H1 (cell line): ENCODE measurements around the gene BTNL2. TPM values are rescaled to one million over a fixed set of nuclear protein-coding genes. Genes with fewer than 3 reads are reported as not detected.
A peak's percentile ranks its signal among the peaks of the same experiment; 100 is the strongest.

Experiments used
- CTCF ChIA-PET: fragments of 300-600 bp; sonication (Branson Sonifier 250); formaldehyde crosslinking; loops from one replicate; lab custom pipeline; 2021; ENCODE audit not compliant: partially characterized antibody; lab: Charles Lee
- POLR2A ChIA-PET: fragments of 300-600 bp; sonication (Branson Sonifier 250); formaldehyde crosslinking; loops from one replicate; lab custom pipeline; 2021; ENCODE audit warnings: inconsistent platforms; ENCODE audit not compliant: partially characterized antibody; lab: Charles Lee
- DNase-seq, 2 experiments: peaks; one replicate each; pipeline versions ENCODE4 v3.0.0 to v3.0.0-alpha.2; 2010 to 2022; ENCODE audit warnings: low spot score in 2 of 2, low read depth in 1 of 2, mixed read lengths in 1 of 2
- FAIRE-seq: peaks from 2 replicates; lab custom pipeline; 2011; peaks lifted over from hg19 to GRCh38; lab: Jason Lieb, UNC
- H2AFZ ChIP-seq: 2 replicates; pipeline ENCODE4 v1.8.1; 2012; ENCODE audit warnings: low read length, inconsistent platforms
- H2AK5ac ChIP-seq: 2 replicates; pipeline ENCODE4 v1.6.1; 2013; ENCODE audit warnings: low read depth, low read length
- H2BK120ac ChIP-seq: replicated peaks from 2 replicates; pipeline ENCODE3; 2013; ENCODE audit warnings: low read depth, low read length, inconsistent platforms
- H2BK12ac ChIP-seq: 2 replicates; pipeline ENCODE4 v1.6.1; 2013; ENCODE audit warnings: low read depth, low read length
- H2BK15ac ChIP-seq: 2 replicates; pipeline ENCODE4 v1.6.1; 2013; ENCODE audit warnings: low read length
- H2BK20ac ChIP-seq: 2 replicates; pipeline ENCODE4 v1.6.1; 2013; ENCODE audit warnings: low read length
- H2BK5ac ChIP-seq: 2 replicates; pipeline ENCODE4 v1.6.1; 2013; ENCODE audit warnings: low read depth, low read length
- H3K14ac ChIP-seq: 2 replicates; pipeline ENCODE4 v1.6.1; 2013; ENCODE audit warnings: inconsistent platforms; ENCODE audit not compliant: insufficient read length
- H3K18ac ChIP-seq: 2 replicates; pipeline ENCODE4 v1.6.1; 2013; ENCODE audit warnings: low read length; ENCODE audit errors: extremely low read depth
- H3K23ac ChIP-seq: 2 replicates; pipeline ENCODE4 v1.6.1; 2013; ENCODE audit warnings: inconsistent platforms; ENCODE audit not compliant: insufficient read length
- H3K23me2 ChIP-seq: 2 replicates; pipeline ENCODE4 v1.6.1; 2013; ENCODE audit warnings: low read depth, low read length
- H3K27ac ChIP-seq: 2 replicates; pipeline ENCODE4 v1.6.1; 2011; ENCODE audit warnings: low read depth, low read length, inconsistent platforms
- H3K27me3 ChIP-seq, 4 experiments: replicated peaks in 1 of 4; 1 replicate in 1 of 4; 2 replicates in 3 of 4; pipeline versions ENCODE4 v1.6.1 to v1.8.1; 2011 to 2013; ENCODE audit warnings: low read length in 3 of 4, mild to moderate bottlenecking in 3 of 4, inconsistent platforms in 2 of 4, mixed read lengths in 2 of 4, moderate library complexity in 1 of 4; ENCODE audit not compliant: control insufficient read depth in 3 of 4, insufficient read depth in 3 of 4; ENCODE audit errors: extremely low read depth in 1 of 4
- H3K36me3 ChIP-seq, 4 experiments: 2 replicates each; pipeline versions ENCODE4 v1.6.1 to v1.8.1; 2011 to 2013; ENCODE audit warnings: mild to moderate bottlenecking in 4 of 4, low read length in 3 of 4, moderate library complexity in 2 of 4, control low read depth in 1 of 4, inconsistent platforms in 1 of 4; ENCODE audit not compliant: insufficient read depth in 4 of 4, control insufficient read depth in 2 of 4
- H3K4ac ChIP-seq: replicated peaks from 2 replicates; pipeline ENCODE3; 2013; ENCODE audit warnings: low read length, low read depth, mixed read lengths, inconsistent platforms; ENCODE audit not compliant: insufficient read length
- H3K4me1 ChIP-seq, 4 experiments: replicated peaks in 1 of 4; 1 replicate in 1 of 4; 2 replicates in 3 of 4; pipeline versions ENCODE4 v1.6.1 to v1.8.1; 2011 to 2013; ENCODE audit warnings: low read length in 3 of 4, inconsistent platforms in 2 of 4, mixed read lengths in 1 of 4; ENCODE audit not compliant: insufficient read depth in 4 of 4, control insufficient read depth in 3 of 4
- H3K4me2 ChIP-seq, 2 experiments: 2 replicates each; pipeline versions ENCODE4 v1.6.1 to v1.8.1; 2011 to 2013; ENCODE audit warnings: low read depth in 2 of 2, low read length in 2 of 2, control low read depth in 1 of 2, inconsistent platforms in 1 of 2, mild to moderate bottlenecking in 1 of 2; ENCODE audit not compliant: insufficient read depth in 1 of 2
- H3K4me3 ChIP-seq, 4 experiments: fragments of 200-600, 300-600 bp in 1 of 4; sonication (generic), shearing (Covaris generic), sonication (Bioruptor Twin) in 1 of 4; 2 replicates each; pipeline versions ENCODE4 v1.5.1 to v1.8.1; 2011 to 2016; ENCODE audit warnings: low read length in 4 of 4, low read depth in 3 of 4, control low read depth in 2 of 4, inconsistent platforms in 2 of 4, mild to moderate bottlenecking in 2 of 4, mixed read lengths in 1 of 4, moderate library complexity in 1 of 4; ENCODE audit not compliant: insufficient read depth in 2 of 4; ENCODE audit errors: extremely low read depth in 1 of 4
- H3K56ac ChIP-seq: replicated peaks from 2 replicates; pipeline ENCODE3; 2013; ENCODE audit warnings: low read depth, mild to moderate bottlenecking, mixed read lengths, low read length, inconsistent platforms; ENCODE audit not compliant: insufficient read length
- H3K79me1 ChIP-seq: 2 replicates; pipeline ENCODE4 v1.6.1; 2013; ENCODE audit warnings: low read depth, low read length, control low read depth
- H3K79me2 ChIP-seq, 2 experiments: 2 replicates each; pipeline versions ENCODE4 v1.6.1 to v1.8.1; 2012 to 2013; ENCODE audit warnings: low read length in 2 of 2, mild to moderate bottlenecking in 2 of 2, inconsistent platforms in 1 of 2; ENCODE audit not compliant: insufficient read depth in 2 of 2, control insufficient read depth in 1 of 2
- H3K9ac ChIP-seq, 4 experiments: replicated peaks in 1 of 4; 1 replicate in 1 of 4; 2 replicates in 3 of 4; pipeline versions ENCODE4 v1.6.1 to v1.8.1; 2011 to 2013; ENCODE audit warnings: low read depth in 3 of 4, low read length in 3 of 4, control low read depth in 2 of 4, mild to moderate bottlenecking in 2 of 4, moderate library complexity in 2 of 4, inconsistent platforms in 1 of 4; ENCODE audit errors: extremely low read depth in 1 of 4
- H3K9me3 ChIP-seq, 2 experiments: 2 replicates each; pipeline versions ENCODE4 v1.6.1 to v1.8.1; 2012 to 2013; ENCODE audit warnings: mild to moderate bottlenecking in 2 of 2, moderate library complexity in 2 of 2, control low read depth in 1 of 2, inconsistent platforms in 1 of 2, low read depth in 1 of 2, low read length in 1 of 2, mixed read lengths in 1 of 2; ENCODE audit not compliant: insufficient read depth in 2 of 2
- H4K20me1 ChIP-seq, 2 experiments: replicated peaks in 1 of 2; 2 replicates each; pipeline versions ENCODE3 to v1.8.1; 2011 to 2013; ENCODE audit warnings: inconsistent platforms in 2 of 2, low read length in 2 of 2, mild to moderate bottlenecking in 1 of 2; ENCODE audit not compliant: insufficient read depth in 2 of 2, control insufficient read depth in 1 of 2
- H4K5ac ChIP-seq: 2 replicates; pipeline ENCODE4 v1.6.1; 2013; ENCODE audit warnings: low read length, low read depth, mixed read lengths, inconsistent platforms; ENCODE audit not compliant: insufficient read length
- H4K8ac ChIP-seq: 2 replicates; pipeline ENCODE4 v1.8.0; 2013; ENCODE audit warnings: mild to moderate bottlenecking, moderate library complexity, low read length, inconsistent platforms; ENCODE audit not compliant: insufficient read depth; ENCODE audit errors: extremely low read depth
- H4K91ac ChIP-seq: replicated peaks from 2 replicates; pipeline ENCODE3; 2013; ENCODE audit warnings: low read length, mixed read lengths, inconsistent platforms; ENCODE audit not compliant: insufficient read length
- CBX5 ChIP-seq: fragments of 300-800, 300-1000 bp; sonication (generic); IDR thresholded peaks from 2 replicates; pipeline ENCODE4 v1.7.1; 2016; ENCODE audit warnings: antibody characterized with exemption, low read length, low read depth
- CREB1 ChIP-seq: IDR thresholded peaks from 2 replicates; pipeline ENCODE4 v1.6.1; 2012; ENCODE audit warnings: inconsistent platforms
- HDAC6 ChIP-seq: IDR thresholded peaks from one replicate; pipeline ENCODE4 v1.7.1; 2012; ENCODE audit warnings: low read depth, mild to moderate bottlenecking, inconsistent platforms, low read length, moderate library complexity
- NANOG ChIP-seq: IDR thresholded peaks from 2 replicates; pipeline ENCODE4 v1.6.1; 2011; ENCODE audit warnings: low read length, low read depth, mild to moderate bottlenecking, inconsistent platforms; ENCODE audit not compliant: insufficient read depth, poor library complexity, severe bottlenecking
- POU5F1 ChIP-seq: IDR thresholded peaks from 2 replicates; pipeline ENCODE4 v1.6.1; 2011; ENCODE audit warnings: low read depth, mild to moderate bottlenecking, low read length, moderate library complexity
- RAD21 ChIP-seq, 2 experiments: IDR thresholded peaks in 1 of 2; conservative IDR thresholded peaks in 1 of 2; 2 replicates each; pipeline ENCODE4 v1.6.1; 2011; ENCODE audit warnings: low read depth in 2 of 2, low read length in 2 of 2, improper control_type of control experiment in 1 of 2, inconsistent platforms in 1 of 2, mild to moderate bottlenecking in 1 of 2, moderate library complexity in 1 of 2
- TAF7 ChIP-seq: optimal IDR thresholded peaks from 2 replicates; pipeline ENCODE3; 2011; ENCODE audit warnings: low read depth, mild to moderate bottlenecking, inconsistent platforms, low read length, moderate library complexity, borderline replicate concordance
- WGBS, 2 experiments: shearing (Covaris generic) in 1 of 2; methylation state at CpG; one replicate each; pipeline versions ENCODE4 v1.1.6 to v1.1.7; 2013 to 2015; ENCODE audit warnings: low lambda C conversion rate in 2 of 2, mixed read lengths in 2 of 2, inconsistent platforms in 1 of 2, low coverage in 1 of 2, missing lambda C conversion rate in 1 of 2; ENCODE audit not compliant: insufficient replicate concordance in 2 of 2, insufficient coverage in 1 of 2, insufficient read length in 1 of 2; ENCODE audit errors: extremely low coverage in 1 of 2, missing lambda C conversion rate in 1 of 2; 5-methylcytosine and 5-hydroxymethylcytosine counted together
- polyA plus RNA-seq, 7 experiments: library from polyadenylated mRNA; depleted of rRNA in 3 of 7; stranded (reverse) in 5 of 7; unstranded in 2 of 7; fragments of >200 nt in 5 of 7; fragments of 200-250 nt in 2 of 7; gene quantifications; 1 replicate in 5 of 7; 2 replicates in 1 of 7; 4 replicates in 1 of 7; pipeline versions ENCODE4 v1.2.1 to v1.2.3, GENCODE V29; 2011 to 2013; ENCODE audit warnings: missing spikeins in 2 of 7, mixed read lengths in 2 of 7
- total RNA-seq: library from RNA; stranded (reverse); fragmentation: NEBNext Ultra II Directional; extraction: Animal tissue kit (Norgen Biotek cat#: 25700); gene quantifications from 2 replicates; pipeline ENCODE4 v1.2.1, GENCODE V29; 2021

Gene BTNL2
- total and polyA plus RNA-seq, 2 of the 8 experiments (the other 6 are each of a cell fraction or from before 2014, with no cell fraction given), result not detected

- no peaks in the 10 kb centered on the region for H3K79me2 ChIP-seq
- POLR2A ChIA-PET, result no interaction called here
- no peak for FAIRE-seq
Measured at GRCh38 chr6:32427218-32427617, 20.2 kb upstream of the BTNL2 start.

More at GRCh38 chr6:32427218-32427617, 20.2 kb upstream of the BTNL2 start:
- Histone ChIP-seq H3K4me2 (no peak overlapping the region), H2BK20ac (no peak overlapping the region), H3K36me3 (no peaks in the 10 kb centered on the region), H3K9ac (no peak overlapping the region), H4K20me1 (no peaks in the 10 kb centered on the region), H2AFZ (no peak overlapping the region), H2BK5ac (no peak overlapping the region), H2BK12ac (no peak overlapping the region), H2BK120ac (no peak overlapping the region), H3K23ac (no peak overlapping the region), H4K5ac (no peak overlapping the region), H4K91ac (no peak overlapping the region), H3K56ac (no peak overlapping the region), H2AK5ac (no peak overlapping the region), H3K23me2 (no peaks in the 10 kb centered on the region), H3K27ac (no peak overlapping the region), H3K4ac (no peak overlapping the region), H3K18ac (no peak overlapping the region), H3K79me1 (no peaks in the 10 kb centered on the region)
- 94% methylated on average over 1 of the region's 1 CpG; no CpG with 5 or more reads in 1 of the 2 experiments for WGBS, 2 experiments
- no peak for DNase-seq
- CTCF ChIA-PET, result interaction anchor here (1.2 to 4.9 kb wide), 2 partner anchors 12 to 414 kb away, joined by 4 to 42 read pairs; no protein-coding TSS in a partner anchor
- TF ChIP-seq HDAC6 (no peak), RAD21 (IDR thresholded peaks at IDR 0.05 in 1 of 2, conservative IDR thresholded peaks at IDR 0.05 in 1 of 2; ENCODE audit: low read depth in 2 of 2, low read length in 2 of 2) (peak in 1 of 2 experiments; percentile 2; a peak in 1 of 4 replicates), POU5F1 (no peak), CREB1 (no peak), NANOG (no peak), CBX5 (no peak), TAF7 (no peak)
- TF ChIP-seq, all 59 proteins: peak for 1
- no peak overlapping the region for H3K14ac ChIP-seq
- no peak overlapping the region for H3K4me3 ChIP-seq
- H3K27me3 ChIP-seq, result no peaks in the 10 kb centered on the region
- no peaks in the 10 kb centered on the region for H3K4me1 ChIP-seq
- H3K9me3 ChIP-seq, result no peaks in the 10 kb centered on the region
- no peak overlapping the region for H2BK15ac ChIP-seq
- no peak overlapping the region for H4K8ac ChIP-seq
